OCI-LY3 (cell line): ENCODE results near the gene C12orf75.

Experiments
- EZH2phosphoT487 ChIP-seq: fragments of 200-600 bp; shearing (Covaris generic); IDR thresholded peaks from 2 replicates; pipeline ENCODE4 v1.6.1; 2018; ENCODE audit warnings: antibody characterized with exemption, mixed run types, low read depth
- TF ChIP-seq, protein P1 (sequence below): fragments of 200-600, 300-600 bp; sonication (generic); IDR thresholded peaks from 2 replicates; pipeline ENCODE4 v1.5.1; 2014; ENCODE audit warnings: antibody characterized with exemption, low read length, low read depth

DNA sequence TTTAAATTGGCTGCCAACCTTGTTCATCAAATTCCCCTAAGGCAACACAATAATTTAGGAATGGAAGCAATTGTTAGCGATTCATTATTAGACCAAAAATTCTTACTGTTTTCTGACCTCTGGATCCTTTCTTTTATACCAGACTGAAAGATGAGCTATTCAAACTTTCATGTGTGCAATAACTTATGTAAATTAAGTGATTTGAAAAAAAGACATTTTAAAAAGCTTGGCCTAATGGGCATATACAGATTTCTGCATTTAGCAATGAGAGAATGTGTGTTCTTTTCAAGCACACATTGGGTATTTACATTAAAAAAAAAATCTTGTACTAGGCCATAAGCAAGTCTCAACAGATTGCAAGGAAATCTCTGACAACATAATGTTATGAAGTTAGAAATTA is 65.5 kb downstream of the C12orf75 start:
- TF ChIP-seq, protein P1, sequence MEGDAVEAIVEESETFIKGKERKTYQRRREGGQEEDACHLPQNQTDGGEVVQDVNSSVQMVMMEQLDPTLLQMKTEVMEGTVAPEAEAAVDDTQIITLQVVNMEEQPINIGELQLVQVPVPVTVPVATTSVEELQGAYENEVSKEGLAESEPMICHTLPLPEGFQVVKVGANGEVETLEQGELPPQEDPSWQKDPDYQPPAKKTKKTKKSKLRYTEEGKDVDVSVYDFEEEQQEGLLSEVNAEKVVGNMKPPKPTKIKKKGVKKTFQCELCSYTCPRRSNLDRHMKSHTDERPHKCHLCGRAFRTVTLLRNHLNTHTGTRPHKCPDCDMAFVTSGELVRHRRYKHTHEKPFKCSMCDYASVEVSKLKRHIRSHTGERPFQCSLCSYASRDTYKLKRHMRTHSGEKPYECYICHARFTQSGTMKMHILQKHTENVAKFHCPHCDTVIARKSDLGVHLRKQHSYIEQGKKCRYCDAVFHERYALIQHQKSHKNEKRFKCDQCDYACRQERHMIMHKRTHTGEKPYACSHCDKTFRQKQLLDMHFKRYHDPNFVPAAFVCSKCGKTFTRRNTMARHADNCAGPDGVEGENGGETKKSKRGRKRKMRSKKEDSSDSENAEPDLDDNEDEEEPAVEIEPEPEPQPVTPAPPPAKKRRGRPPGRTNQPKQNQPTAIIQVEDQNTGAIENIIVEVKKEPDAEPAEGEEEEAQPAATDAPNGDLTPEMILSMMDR: no peak
- no peak for TF ChIP-seq EZH2phosphoT487
